GM21723 (cell line): ENCODE results near the gene SFXN3.

Experiments used
- ATAC-seq: cut with Tn5 transposase; IDR thresholded peaks from one replicate; pipeline ENCODE4 v1.9.1; 2021; ENCODE audit warnings: mild to moderate bottlenecking, moderate library complexity; ENCODE audit not compliant: unreplicated experiment

Gene SFXN3

DNA sequence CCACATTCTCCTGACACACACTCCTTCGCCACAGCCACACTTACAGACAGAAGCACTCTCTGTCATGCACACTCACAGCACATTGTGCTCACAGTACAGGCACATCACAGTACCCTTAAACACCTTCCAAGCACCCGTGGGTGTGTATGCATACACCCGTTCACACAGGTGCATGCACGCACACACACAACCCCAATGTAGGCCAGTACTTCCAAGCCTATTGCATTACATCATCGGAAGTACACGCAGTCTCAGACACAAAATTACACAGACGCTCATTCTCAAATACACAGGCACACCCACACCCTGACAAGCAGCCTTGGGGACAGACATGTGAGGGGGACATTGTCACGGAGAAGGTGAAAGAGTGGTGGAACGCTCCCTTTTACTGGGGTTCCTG lies 41.9 kb downstream of the SFXN3 start:
- ATAC-seq, result no peak

GRCh38 chr10:101073631-101074030 lies 42.6 kb downstream of the SFXN3 start:
- no peak for ATAC-seq

- no peak for ATAC-seq
These were observed 44.7 kb downstream of the SFXN3 start for GRCh38 chr10:101075775-101076174.

DNA sequence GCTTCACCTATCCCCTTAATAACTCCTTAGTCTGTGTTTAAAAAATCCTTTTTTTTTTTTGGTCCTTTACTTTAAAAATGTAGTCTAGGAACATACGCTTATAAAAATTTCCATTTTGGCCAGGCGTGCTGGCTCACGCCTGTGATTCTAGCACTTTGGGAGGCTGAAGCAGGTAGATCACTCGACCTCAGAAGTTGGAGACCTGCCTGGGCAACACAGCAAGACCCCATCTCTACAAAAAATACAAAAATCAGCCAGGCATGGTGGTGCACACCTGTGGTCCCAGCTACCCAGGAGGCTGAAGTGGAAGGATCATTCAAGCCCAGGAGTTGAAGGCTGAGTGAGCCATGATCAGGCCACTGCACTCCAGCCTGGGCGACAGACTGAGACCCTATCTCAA lies 45.6 kb downstream of the SFXN3 start:
- no peak for ATAC-seq

DNA sequence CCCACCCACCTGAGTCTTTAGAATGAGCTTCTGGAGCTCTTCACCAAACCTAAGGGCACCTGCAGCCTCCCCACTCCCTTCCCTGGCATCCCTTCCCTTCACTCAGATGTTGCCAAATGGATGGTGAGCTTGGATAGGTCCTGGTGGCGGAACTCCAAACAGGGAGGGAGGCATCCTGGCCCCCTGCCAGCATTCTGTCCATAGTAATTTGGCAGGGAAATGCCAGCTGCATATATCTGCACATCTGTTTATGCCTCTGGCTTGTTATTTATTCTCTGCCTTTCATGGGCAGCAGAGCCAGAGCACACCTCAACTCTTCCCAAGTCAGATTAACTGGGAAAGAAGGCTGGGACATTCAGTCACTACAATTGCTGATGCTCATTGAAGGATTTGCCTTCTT lies 48.8 kb downstream of the SFXN3 start:
- ATAC-seq, result no peak

DNA sequence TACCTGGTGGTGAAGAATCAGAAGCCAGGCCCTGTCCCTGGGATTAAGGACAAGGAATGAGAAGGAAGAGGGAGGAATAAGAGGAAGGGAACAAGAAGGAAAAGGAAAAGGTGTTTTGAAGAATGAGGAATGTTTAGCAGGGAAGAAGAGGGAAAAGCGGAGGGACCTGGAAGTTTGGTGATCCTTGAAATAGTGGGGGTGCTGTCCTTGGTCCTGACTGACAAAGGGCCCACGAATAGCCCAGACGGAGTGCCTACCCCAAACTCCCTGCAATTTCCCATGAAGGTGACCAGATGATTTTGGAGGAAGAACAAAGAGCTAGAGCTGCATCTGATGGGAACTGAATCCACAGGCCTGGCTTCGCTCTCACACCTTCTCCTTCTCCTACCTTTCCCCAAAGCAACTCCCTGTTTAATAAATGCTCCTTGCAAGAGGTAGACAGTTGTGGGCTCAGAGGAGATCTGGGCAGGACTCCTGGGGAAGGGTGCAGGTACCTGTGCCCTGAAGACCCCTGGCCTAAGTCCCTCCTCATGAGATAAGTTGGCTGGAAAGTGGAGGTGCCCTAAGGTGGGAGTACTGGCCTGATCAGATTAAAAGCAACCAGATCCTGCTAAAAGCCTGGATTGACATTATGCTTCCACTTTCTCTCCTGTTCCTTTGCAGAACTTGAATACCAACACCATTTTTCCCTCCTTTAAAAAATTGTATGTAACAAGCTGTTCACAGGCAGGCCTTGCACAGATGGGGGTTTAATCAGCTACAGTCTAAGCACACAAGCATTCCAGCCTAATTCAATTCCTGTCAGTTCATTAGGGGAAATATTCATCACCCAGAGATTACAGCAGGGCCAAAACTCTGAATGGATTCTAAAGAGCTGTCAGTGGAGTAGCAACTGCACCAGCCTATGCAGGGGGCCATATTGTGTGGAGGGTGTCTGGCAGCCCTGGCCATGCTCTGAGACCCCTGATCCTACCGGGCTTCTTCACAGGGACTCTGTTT lies 50.2 kb downstream of the SFXN3 start:
- ATAC-seq, result no peak

DNA sequence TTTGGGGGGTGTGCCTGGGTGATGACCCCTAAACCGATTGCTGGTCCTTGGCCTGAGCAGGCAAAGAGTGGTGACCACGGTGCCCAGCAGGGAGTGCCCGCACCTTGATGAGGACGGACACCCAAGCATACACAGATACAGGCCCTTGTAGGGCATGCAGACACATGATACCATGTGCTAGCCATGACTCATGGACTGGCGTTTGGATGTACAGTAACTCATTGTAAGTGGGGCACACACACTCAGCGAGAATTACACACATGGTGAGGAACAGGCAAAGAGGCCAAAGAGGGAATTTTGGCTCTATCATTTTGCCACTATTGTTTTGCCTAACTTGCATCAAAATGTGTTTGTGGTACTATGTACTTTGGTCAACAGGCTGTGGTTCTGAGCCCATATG lies 54.8 kb downstream of the SFXN3 start:
- ATAC-seq, result no peak

DNA sequence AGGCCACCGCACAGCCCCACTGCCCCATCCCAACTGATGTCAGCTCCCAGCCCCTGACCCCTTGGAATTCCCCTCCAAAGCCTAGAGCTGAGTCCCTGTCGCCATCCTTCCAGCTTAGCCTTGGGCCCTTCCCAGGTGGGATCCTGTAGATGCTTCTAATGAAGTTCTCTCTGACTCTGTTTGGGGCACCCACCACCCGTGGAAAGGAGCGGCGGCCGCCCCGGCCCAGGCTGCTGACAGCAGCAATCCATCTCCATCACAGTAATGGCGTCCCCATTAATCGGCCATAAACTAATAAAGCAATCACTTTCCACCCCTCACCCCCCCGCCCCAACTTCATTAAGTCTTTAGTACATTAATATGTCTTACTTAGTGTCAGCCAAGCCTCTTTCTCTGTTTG lies 56.3 kb downstream of the SFXN3 start:
- ATAC-seq, result no peak

DNA sequence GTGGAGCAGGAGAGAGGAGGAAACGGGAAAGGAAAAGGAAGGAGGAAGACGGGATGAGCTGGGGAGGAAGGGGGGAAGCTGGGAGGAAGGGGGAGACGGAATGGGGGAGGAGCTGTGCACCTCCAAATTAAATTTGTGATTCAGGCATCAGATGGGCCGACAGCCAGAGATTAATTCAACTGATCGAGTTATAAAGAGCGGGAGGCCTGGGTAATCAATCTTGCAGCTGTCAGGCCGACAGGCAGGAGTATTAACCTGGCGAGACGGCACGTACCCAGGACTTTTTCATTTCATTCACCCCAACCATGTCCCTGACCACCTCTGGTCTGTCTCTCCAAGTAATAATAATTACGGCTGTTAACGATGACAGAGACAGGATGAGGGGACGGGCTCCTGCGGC lies 56.9 kb downstream of the SFXN3 start:
- no peak for ATAC-seq

- ATAC-seq, result no peak
These were observed 58.7 kb downstream of the SFXN3 start for GRCh38 chr10:101089520-101090299.

DNA sequence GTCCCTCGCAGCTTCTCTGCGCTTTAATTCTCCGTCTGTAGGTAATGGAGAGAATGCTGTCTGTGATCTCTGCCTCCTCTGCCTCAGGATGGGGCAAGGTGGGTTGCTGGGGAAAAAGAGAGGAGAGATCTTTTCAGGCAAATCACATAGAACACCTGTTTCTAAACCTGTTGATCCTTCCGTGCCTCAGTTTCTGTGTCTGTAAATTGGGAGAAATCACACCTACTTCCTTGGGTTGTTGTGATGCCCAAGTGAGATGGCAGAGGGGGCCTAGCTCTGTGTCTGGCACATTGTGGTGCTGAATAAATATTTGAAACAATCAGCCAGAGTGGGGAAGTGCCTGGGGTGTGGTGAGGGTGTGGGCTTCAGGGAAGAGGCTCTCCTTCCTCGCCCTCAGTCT lies 59.6 kb downstream of the SFXN3 start:
- no peak for ATAC-seq
